HuH-7 (cell line): ENCODE results near the gene SPDEF.

Experiments
- DNase-seq: peaks from one replicate; pipeline ENCODE4 v3.0.0; 2011; ENCODE audit warnings: low spot score

Gene SPDEF

GRCh38 chr6:34544776-34545471, 11.2 kb downstream of the SPDEF start:
- no peak for DNase-seq

- no peak for DNase-seq
These were observed 12.0 kb downstream of the SPDEF start for GRCh38 chr6:34544052-34544604.

GRCh38 chr6:34543421-34543820, 12.7 kb downstream of the SPDEF start:
- DNase-seq: no peak

- no peak for DNase-seq
These were observed 15.3 kb downstream of the SPDEF start for GRCh38 chr6:34540841-34541240.

- no peak for DNase-seq
These were observed 15.9 kb downstream of the SPDEF start for GRCh38 chr6:34540222-34540621.

- DNase-seq: no peak
These were observed 16.9 kb downstream of the SPDEF start for GRCh38 chr6:34539181-34539580.

- no peak for DNase-seq
These were observed 17.5 kb downstream of the SPDEF start for GRCh38 chr6:34538581-34538980.

GRCh38 chr6:34537922-34538550, 18.1 kb downstream of the SPDEF start:
- DNase-seq: no peak

GRCh38 chr6:34536959-34537848, 18.9 kb downstream of the SPDEF start:
- DNase-seq: no peak

- DNase-seq: no peak
These were observed 19.7 kb downstream of the SPDEF start for GRCh38 chr6:34536251-34536958.

GRCh38 chr6:34535646-34536045, 20.5 kb downstream of the SPDEF start:
- no peak for DNase-seq

GRCh38 chr6:34535199-34535598, 20.9 kb downstream of the SPDEF start:
- DNase-seq: no peak

GRCh38 chr6:34534656-34535055, 21.5 kb downstream of the SPDEF start:
- no peak for DNase-seq

GRCh38 chr6:34534146-34534545, 22.0 kb downstream of the SPDEF start:
- no peak for DNase-seq

GRCh38 chr6:34532230-34532629, 23.9 kb downstream of the SPDEF start:
- DNase-seq: no peak

GRCh38 chr6:34531580-34532201, 24.4 kb downstream of the SPDEF start:
- no peak for DNase-seq

GRCh38 chr6:34530753-34531365, 25.3 kb downstream of the SPDEF start:
- DNase-seq: no peak

GRCh38 chr6:34529665-34530327, 26.3 kb downstream of the SPDEF start:
- DNase-seq: no peak

GRCh38 chr6:34528996-34529664, 27.0 kb downstream of the SPDEF start:
- DNase-seq: no peak
